HG03520 (cell line): ENCODE results near the gene KDM4B.
"Not testable (repeated sequence)": the region's sequence is repeated elsewhere in the genome, so short reads cannot be mapped to it uniquely, and the experiment has no call there.

Experiments
- ATAC-seq: cut with Tn5 transposase; IDR thresholded peaks from one replicate; pipeline ENCODE4 v1.9.1; 2021; ENCODE audit warnings: mild to moderate bottlenecking, moderate library complexity; ENCODE audit not compliant: unreplicated experiment

KDM4B gene

GRCh38 chr19:4968462-4969291 is at the start of gene KDM4B:
KDM4B (plus strand) TSS chr19:4969113; CDS start chr19:5032891, 63,778 bp downstream.
- ATAC-seq, result peak; percentile 82

DNA sequence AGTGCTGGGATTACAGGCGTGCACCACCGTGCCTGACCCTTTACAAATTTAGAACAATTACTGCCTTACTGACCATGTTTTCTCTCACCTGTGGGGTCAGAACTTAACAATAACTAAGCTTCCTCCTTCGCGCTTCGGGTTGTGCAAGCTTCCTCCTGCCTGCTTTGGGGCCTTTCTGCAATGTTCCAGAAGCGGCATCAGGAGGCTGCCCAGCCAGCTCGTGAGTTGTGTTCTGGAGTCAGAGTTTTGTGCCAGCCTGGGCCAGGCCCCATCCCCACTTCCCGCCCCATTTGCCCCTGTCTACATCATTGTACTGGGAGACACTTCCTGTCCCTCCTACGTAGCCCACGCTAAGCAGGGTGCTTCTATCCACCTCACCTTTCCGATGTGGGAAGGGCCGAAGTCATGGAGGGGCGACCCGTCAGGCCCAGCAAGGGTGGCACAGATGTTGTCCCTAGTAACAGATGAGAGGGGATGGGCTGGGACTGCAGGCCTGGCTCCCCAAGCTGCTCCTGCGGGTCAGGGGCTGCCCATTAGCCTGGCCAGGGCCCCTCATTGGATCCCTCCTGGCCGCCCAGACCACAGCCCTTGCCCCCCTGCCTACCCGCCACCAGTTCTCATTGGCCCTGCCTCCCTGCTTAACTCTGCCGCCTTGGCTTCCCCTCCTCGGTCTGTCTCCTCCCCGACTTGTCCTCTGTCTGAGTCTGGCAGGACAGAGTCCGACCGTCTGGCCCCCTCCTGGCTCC is 46.2 kb upstream of the KDM4B start:
- no peak for ATAC-seq

GRCh38 chr19:4923276-4923747 is 45.6 kb upstream of the KDM4B start:
- no peak for ATAC-seq

GRCh38 chr19:4929186-4929585 is 39.7 kb upstream of the KDM4B start:
- ATAC-seq, result no peak

DNA sequence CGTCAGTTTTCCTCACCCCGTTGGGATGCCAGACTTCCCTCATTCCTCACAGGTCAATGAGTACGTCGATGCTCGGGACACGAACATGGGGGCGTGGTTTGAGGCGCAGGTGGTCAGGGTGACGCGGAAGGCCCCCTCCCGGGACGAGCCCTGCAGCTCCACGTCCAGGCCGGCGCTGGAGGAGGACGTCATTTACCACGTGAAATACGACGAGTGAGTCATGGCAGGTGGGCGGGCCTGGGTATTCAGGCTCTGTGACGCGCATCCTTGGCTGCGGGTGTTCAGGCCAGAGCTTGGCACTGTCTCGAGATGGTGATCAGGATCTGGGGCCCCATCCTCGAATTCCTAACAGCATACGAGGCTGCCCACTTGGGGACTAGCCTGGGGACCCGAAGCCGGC is 38.2 kb upstream of the KDM4B start:
- no peak for ATAC-seq

DNA sequence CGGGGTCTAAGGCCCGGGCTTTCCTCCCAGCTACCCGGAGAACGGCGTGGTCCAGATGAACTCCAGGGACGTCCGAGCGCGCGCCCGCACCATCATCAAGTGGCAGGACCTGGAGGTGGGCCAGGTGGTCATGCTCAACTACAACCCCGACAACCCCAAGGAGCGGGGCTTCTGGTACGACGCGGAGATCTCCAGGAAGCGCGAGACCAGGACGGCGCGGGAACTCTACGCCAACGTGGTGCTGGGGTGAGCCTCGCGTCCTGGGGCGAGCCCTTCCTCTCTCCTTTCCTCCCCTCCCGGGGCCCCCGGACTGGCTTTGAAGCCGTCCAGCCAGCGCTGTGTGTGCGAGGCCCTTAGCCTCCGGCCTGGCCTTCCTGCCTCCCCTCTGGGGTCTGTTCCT is 36.2 kb upstream of the KDM4B start:
- no peak for ATAC-seq

- no peak for ATAC-seq
These were observed 35.4 kb upstream of the KDM4B start for GRCh38 chr19:4933528-4933927.

- ATAC-seq, result no peak
These were observed 33.5 kb upstream of the KDM4B start for GRCh38 chr19:4935444-4935843.

DNA sequence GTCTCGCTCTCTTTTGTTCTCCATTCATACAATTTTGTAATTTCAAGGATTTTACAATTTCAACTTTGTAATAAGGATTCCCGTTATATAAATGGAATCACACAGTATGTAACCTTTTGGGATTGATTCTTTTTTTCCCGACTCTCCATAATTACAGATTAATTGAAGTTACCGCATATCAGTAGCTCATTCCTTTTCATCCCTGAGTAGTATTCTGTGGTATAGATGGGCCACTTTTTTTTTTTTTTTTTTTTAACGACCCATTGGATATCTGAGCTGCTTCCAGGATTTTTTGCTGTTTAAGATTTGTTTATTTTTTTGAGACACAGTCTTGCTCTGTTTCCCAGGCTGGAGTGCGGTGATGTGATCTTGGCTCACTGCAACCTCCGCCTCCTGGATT is 31.9 kb upstream of the KDM4B start:
- no peak for ATAC-seq

GRCh38 chr19:4938461-4938860 is 30.5 kb upstream of the KDM4B start:
- ATAC-seq, result not testable (repeated sequence)

GRCh38 chr19:4939466-4939865 is 29.4 kb upstream of the KDM4B start:
- ATAC-seq, result no peak

DNA sequence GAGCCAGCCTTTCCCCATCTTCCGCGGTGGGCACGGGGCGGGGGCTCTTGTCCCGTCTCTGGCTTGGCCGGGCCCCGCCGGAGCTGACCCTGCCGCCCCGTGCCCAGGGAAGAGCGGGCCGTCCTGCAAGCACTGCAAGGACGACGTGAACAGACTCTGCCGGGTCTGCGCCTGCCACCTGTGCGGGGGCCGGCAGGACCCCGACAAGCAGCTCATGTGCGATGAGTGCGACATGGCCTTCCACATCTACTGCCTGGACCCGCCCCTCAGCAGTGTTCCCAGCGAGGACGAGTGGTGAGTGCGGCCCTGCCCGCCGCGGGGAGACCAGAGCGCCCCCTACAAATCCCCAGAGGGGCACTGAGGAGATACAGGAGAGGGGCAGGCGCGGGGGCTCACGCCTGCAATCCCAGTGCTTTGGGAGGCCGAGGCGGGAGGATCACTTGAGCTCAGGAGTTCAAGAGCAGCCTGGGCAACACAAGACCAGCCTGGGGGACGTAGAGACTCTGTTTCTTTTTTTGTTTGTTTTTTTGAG is 27.2 kb upstream of the KDM4B start:
- not testable (repeated sequence) for ATAC-seq

- not testable (repeated sequence) for ATAC-seq
These were observed 18.3 kb upstream of the KDM4B start for GRCh38 chr19:4950650-4951049.

GRCh38 chr19:4951656-4952055 is 17.3 kb upstream of the KDM4B start:
- no peak for ATAC-seq

- ATAC-seq, result no peak
These were observed 16.0 kb upstream of the KDM4B start for GRCh38 chr19:4952945-4953344.

DNA sequence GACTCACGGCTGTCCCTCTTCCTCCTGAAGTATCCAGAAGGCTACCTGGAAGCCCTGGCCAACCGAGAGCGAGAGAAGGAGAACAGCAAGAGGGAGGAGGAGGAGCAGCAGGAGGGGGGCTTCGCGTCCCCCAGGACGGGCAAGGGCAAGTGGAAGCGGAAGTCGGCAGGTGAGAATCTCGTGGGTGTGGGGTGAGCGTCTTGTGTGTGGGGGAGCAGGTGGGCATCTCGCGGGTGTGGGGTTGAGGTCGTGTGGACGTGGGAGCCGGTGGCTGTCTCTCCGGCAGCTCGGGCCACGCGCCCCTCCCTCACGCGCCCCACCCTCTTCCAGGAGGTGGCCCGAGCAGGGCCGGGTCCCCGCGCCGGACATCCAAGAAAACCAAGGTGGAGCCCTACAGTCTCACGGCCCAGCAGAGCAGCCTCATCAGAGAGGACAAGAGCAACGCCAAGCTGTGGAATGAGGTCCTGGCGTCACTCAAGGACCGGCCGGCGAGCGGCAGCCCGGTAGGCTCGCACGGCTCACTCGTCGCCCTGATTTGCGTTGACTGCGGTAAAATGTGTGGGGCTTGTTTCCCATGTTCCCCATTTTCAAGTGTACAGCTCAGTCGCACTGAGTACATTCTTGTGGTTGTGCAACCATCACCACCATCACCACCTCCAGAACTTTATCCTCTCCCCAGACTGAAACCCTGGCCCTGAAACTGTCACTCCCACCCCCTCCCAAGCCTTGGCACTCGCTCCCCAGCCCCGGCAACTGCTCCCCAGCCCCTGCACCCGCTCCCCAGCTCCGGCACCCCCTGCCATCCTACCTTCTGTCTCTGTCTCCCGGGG is 14.4 kb upstream of the KDM4B start:
- ATAC-seq, result not testable (repeated sequence)

DNA sequence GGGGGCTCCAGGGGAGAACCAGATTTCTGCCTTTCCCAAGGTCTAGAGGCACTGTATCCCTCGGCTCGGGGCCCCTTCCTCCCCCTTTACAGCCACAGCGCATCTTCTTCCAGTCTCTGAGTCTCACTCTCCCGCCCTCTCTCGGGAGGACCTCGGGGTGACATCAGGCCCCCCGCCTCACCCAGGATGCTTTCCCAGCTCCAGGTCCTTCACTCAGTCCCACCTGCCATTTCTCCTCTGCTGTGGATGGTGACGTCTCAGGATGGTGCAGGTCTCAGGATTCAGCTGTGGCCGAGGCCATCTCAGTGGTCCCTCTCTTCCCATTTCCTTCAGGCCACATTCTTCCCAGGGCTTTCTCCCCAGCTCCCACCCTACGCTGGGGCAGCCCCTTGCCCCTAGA is 13.6 kb upstream of the KDM4B start:
- no peak for ATAC-seq

- ATAC-seq, result no peak
These were observed 10.9 kb upstream of the KDM4B start for GRCh38 chr19:4957981-4958380.

GRCh38 chr19:4962085-4962619 is 6.8 kb upstream of the KDM4B start:
- ATAC-seq, result no peak

DNA sequence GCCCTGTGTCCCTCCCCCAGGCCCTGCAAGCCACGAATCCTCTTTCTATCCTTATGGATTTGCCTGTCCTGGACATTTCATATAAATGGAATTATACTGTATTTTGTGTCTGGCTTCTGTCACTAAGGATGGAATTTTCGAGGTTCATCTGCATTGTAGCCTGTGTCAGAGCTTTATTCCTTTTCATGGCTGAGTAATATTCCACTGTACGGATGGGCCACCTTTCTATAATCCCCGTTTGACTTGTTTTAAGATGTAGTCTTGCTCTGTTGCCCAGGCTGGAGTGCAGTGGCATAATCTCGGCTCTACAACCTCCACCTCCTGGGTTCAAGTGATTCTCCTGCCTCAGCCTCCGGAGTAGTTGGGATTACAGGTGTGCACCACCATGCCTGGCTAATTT is 3.9 kb upstream of the KDM4B start:
- no peak for ATAC-seq

- ATAC-seq, result no peak
These were observed 2.3 kb upstream of the KDM4B start for GRCh38 chr19:4966591-4966990.
